HEK293 (cell line): Measurements from ENCODE around the gene SLC1A2.

ENCODE experiments used
- KLF10 ChIP-seq: fragments of 450-650 bp; IDR thresholded peaks from 2 replicates; pipeline ENCODE4 v1.5.1; 2018; ENCODE audit warnings: missing biosample characterization, mild to moderate bottlenecking, missing genetic modification characterization
- SALL2 ChIP-seq: fragments of 450-650 bp; formaldehyde crosslinking; IDR thresholded peaks from 2 replicates; pipeline ENCODE4 v1.5.0; 2017; ENCODE audit warnings: missing biosample characterization, mild to moderate bottlenecking, missing genetic modification characterization, borderline replicate concordance
- ZBTB7A ChIP-seq: fragments of 450-650 bp; formaldehyde crosslinking; IDR thresholded peaks from 2 replicates; pipeline ENCODE4 v1.5.1; 2016; ENCODE audit warnings: low read depth, missing biosample characterization, missing genetic modification characterization
- ZFP41 ChIP-seq: fragments of 450-650 bp; formaldehyde crosslinking; IDR thresholded peaks from 2 replicates; pipeline ENCODE4 v1.5.1; 2016; ENCODE audit warnings: missing biosample characterization, missing genetic modification characterization, borderline replicate concordance
- ZNF274 ChIP-seq, 2 experiments: fragments of 200-500 bp in 1 of 2; fragments of 450-650 bp in 1 of 2; sonication (Bioruptor generic) in 1 of 2; formaldehyde crosslinking in 1 of 2; IDR thresholded peaks; 2 replicates each; pipeline versions ENCODE4 v1.5.1 to v1.6.1; 2014 to 2016; ENCODE audit warnings: borderline replicate concordance in 1 of 2, inconsistent platforms in 1 of 2, low read length in 1 of 2, missing biosample characterization in 1 of 2, missing genetic modification characterization in 1 of 2
- ZXDB ChIP-seq: fragments of 450-650 bp; formaldehyde crosslinking; IDR thresholded peaks from 2 replicates; pipeline ENCODE4 v1.5.1; 2016; ENCODE audit warnings: missing biosample characterization, missing genetic modification characterization
- TF ChIP-seq, protein P1 (sequence below): fragments of 450-650 bp; formaldehyde crosslinking; IDR thresholded peaks from 2 replicates; pipeline ENCODE4 v1.5.1; 2016; ENCODE audit warnings: missing biosample characterization, missing genetic modification characterization
- TF ChIP-seq, protein P2 (sequence below): sonication (generic); formaldehyde crosslinking; IDR thresholded peaks from 2 replicates; pipeline ENCODE4 v1.8.1; 2022; ENCODE audit warnings: mild to moderate bottlenecking, moderate library complexity, missing genetic modification reagents
- TF ChIP-seq, protein P3 (sequence below): fragments of 450-650 bp; IDR thresholded peaks from 2 replicates; pipeline ENCODE4 v1.5.1; 2018; ENCODE audit warnings: missing biosample characterization, missing genetic modification characterization
- TF ChIP-seq, protein P4 (sequence below): fragments of 450-650 bp; formaldehyde crosslinking; IDR thresholded peaks from 2 replicates; pipeline ENCODE4 v1.5.1; 2016; ENCODE audit warnings: missing biosample characterization, missing genetic modification characterization

DNA sequence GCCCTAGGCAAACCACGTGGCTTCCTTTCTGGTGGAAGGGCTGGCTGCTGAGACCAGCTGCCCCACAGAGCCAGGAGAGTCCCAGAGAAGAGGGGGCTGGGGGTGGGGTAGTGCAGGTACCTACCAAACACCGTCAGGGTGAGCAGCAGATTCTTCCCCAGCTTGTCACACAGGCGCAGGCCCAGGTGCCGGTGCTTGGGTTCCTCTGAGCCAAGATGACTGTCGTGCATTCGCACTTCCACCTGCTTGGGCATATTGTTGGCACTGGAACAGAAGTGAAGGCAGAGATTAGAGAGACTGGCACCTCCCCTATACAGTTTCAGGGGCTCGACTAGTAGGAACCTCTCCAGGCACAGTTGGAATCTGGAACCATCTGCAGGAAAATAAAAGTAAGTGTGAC is 102.1 kb downstream of the SLC1A2 start:
- TF ChIP-seq, protein P1, sequence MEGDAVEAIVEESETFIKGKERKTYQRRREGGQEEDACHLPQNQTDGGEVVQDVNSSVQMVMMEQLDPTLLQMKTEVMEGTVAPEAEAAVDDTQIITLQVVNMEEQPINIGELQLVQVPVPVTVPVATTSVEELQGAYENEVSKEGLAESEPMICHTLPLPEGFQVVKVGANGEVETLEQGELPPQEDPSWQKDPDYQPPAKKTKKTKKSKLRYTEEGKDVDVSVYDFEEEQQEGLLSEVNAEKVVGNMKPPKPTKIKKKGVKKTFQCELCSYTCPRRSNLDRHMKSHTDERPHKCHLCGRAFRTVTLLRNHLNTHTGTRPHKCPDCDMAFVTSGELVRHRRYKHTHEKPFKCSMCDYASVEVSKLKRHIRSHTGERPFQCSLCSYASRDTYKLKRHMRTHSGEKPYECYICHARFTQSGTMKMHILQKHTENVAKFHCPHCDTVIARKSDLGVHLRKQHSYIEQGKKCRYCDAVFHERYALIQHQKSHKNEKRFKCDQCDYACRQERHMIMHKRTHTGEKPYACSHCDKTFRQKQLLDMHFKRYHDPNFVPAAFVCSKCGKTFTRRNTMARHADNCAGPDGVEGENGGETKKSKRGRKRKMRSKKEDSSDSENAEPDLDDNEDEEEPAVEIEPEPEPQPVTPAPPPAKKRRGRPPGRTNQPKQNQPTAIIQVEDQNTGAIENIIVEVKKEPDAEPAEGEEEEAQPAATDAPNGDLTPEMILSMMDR, result no peak
- TF ChIP-seq KLF10 (tag by site-specific recombination), result no peak
- TF ChIP-seq ZNF274 (IDR thresholded peaks at IDR 0.05; ENCODE audit: low read length), result no peak
- TF ChIP-seq ZNF274 (tag by site-specific recombination; IDR thresholded peaks at IDR 0.05; ENCODE audit: borderline replicate concordance), result no peak
- no peak for TF ChIP-seq ZFP41 (tag by site-specific recombination)
- no peak for TF ChIP-seq ZXDB (tag by site-specific recombination)
- TF ChIP-seq, protein P2, sequence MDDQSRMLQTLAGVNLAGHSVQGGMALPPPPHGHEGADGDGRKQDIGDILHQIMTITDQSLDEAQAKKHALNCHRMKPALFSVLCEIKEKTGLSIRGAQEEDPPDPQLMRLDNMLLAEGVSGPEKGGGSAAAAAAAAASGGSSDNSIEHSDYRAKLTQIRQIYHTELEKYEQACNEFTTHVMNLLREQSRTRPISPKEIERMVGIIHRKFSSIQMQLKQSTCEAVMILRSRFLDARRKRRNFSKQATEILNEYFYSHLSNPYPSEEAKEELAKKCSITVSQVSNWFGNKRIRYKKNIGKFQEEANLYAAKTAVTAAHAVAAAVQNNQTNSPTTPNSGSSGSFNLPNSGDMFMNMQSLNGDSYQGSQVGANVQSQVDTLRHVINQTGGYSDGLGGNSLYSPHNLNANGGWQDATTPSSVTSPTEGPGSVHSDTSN (CRISPR knock-in tag), result no peak
- no peak for TF ChIP-seq ZBTB7A (tag by site-specific recombination)
- TF ChIP-seq SALL2 (tag by site-specific recombination), result no peak
- TF ChIP-seq, protein P3, sequence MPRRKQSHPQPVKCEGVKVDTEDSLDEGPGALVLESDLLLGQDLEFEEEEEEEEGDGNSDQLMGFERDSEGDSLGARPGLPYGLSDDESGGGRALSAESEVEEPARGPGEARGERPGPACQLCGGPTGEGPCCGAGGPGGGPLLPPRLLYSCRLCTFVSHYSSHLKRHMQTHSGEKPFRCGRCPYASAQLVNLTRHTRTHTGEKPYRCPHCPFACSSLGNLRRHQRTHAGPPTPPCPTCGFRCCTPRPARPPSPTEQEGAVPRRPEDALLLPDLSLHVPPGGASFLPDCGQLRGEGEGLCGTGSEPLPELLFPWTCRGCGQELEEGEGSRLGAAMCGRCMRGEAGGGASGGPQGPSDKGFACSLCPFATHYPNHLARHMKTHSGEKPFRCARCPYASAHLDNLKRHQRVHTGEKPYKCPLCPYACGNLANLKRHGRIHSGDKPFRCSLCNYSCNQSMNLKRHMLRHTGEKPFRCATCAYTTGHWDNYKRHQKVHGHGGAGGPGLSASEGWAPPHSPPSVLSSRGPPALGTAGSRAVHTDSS (tag by site-specific recombination), result no peak
- TF ChIP-seq, protein P4, sequence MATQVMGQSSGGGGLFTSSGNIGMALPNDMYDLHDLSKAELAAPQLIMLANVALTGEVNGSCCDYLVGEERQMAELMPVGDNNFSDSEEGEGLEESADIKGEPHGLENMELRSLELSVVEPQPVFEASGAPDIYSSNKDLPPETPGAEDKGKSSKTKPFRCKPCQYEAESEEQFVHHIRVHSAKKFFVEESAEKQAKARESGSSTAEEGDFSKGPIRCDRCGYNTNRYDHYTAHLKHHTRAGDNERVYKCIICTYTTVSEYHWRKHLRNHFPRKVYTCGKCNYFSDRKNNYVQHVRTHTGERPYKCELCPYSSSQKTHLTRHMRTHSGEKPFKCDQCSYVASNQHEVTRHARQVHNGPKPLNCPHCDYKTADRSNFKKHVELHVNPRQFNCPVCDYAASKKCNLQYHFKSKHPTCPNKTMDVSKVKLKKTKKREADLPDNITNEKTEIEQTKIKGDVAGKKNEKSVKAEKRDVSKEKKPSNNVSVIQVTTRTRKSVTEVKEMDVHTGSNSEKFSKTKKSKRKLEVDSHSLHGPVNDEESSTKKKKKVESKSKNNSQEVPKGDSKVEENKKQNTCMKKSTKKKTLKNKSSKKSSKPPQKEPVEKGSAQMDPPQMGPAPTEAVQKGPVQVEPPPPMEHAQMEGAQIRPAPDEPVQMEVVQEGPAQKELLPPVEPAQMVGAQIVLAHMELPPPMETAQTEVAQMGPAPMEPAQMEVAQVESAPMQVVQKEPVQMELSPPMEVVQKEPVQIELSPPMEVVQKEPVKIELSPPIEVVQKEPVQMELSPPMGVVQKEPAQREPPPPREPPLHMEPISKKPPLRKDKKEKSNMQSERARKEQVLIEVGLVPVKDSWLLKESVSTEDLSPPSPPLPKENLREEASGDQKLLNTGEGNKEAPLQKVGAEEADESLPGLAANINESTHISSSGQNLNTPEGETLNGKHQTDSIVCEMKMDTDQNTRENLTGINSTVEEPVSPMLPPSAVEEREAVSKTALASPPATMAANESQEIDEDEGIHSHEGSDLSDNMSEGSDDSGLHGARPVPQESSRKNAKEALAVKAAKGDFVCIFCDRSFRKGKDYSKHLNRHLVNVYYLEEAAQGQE (tag by site-specific recombination), result no peak
